IPS-11a (cell line): ENCODE measurements around the gene MYO1F.
A peak's percentile ranks its signal among the peaks of the same experiment; 100 is the strongest.
"Not testable (repeated sequence)": the region's sequence is repeated elsewhere in the genome, so short reads cannot be mapped to it uniquely, and the experiment has no call there.

ENCODE experiments used
- H3K4me3 ChIP-seq: one replicate; pipeline ENCODE4 v1.5.1; 2013; ENCODE audit warnings: low read depth, low read length, control low read depth

The MYO1F gene

DNA sequence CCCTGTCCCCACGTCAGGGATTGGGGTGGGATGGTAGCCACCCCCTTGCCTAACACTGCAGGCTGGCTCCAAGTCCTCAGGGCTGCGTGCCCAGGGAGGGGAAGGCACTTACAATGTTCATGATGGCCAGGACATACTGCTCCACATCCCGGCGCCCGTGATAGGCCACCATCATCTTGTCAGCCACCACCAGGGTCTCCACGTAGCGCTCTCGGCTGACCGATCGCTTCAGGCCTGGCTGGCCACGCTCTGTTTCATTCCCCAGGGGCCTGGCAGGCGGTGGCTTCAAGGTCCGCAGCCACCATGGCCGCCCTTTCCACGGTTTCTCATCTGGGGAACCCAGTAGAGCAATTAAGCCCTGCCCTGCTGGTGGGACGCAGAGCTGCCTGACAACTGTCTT lies 23.6 kb upstream of the MYO1F start:
- H3K4me3 ChIP-seq = no peak overlapping the region

DNA sequence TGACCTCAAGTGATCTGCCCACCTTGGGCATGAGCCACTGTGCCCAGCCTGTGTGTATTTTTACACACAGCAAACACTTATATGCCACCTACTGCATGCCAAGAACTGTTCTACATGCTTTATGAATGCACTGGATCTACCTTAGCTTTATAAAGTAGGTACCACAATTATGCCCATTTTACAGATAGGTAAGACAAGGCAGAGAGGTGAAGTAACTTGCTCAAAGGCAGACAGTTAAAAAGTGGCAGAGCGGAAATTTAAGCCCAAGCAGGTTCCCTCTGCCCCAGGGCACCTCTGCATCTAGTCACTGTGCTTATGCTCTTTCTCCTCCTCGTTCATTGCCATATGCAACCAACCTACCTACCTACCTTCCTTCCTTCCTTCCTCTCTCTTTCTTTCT lies 22.8 kb upstream of the MYO1F start:
- H3K4me3 ChIP-seq = no peak overlapping the region

DNA sequence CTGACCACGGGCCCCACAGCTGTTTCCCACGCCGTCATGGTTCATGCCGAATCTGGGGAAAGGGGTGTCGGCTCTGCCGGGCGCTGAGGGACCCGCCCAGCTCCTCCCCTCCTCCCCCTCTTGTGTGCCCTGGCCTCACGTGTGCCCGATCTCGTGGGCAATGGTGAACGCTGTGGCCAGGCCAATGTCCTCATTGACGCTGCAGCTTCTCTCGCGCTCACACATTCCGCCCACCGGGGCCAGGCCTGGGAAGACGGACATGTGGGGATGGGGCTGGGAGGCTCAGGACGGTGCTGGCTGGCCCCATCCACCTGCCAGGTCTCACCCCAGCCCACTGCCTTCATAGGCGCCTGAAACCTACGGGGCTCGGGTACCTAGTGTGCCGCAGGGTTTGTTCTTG lies 18.9 kb upstream of the MYO1F start:
- H3K4me3 ChIP-seq = no peak overlapping the region

DNA sequence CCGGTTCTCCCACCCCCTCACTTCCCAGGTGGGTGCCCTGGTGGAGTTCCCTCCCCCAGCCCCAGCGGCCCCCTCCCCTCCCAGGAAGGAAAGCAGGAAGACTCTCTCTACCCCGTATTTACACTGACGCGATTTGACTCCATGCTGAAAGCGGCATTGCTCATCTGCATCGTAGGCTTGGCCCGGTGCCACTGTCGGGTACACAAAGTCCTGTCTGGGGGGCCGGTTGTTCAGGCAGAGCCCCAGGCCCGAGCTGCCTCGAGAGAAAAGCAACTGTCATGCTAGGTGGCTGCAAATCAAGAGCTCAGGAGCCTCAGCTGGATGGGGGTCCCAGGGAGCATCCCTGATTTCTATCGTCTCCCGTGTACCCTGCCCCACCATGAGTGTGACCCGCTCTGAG lies 18.4 kb upstream of the MYO1F start:
- no peak overlapping the region for H3K4me3 ChIP-seq

DNA sequence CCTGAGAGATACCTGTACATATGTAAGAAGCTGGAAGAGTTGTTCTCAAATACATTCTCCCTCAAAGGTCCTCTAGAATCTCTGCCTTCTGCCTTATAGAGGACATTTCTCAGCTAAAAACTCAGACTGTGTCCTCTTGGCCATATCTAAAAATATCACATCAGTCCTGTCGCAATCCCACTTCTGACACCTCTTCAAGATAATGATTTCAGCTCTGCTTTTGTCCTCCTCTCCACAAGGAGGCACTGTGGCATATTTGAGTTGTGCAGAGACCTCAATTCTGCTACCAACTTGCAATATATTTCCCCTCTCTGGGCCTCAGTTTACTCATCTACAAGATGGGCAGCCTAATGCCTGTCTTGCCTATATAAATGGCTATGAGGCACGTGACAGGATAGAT lies 16.7 kb upstream of the MYO1F start:
- no peak overlapping the region for H3K4me3 ChIP-seq

DNA sequence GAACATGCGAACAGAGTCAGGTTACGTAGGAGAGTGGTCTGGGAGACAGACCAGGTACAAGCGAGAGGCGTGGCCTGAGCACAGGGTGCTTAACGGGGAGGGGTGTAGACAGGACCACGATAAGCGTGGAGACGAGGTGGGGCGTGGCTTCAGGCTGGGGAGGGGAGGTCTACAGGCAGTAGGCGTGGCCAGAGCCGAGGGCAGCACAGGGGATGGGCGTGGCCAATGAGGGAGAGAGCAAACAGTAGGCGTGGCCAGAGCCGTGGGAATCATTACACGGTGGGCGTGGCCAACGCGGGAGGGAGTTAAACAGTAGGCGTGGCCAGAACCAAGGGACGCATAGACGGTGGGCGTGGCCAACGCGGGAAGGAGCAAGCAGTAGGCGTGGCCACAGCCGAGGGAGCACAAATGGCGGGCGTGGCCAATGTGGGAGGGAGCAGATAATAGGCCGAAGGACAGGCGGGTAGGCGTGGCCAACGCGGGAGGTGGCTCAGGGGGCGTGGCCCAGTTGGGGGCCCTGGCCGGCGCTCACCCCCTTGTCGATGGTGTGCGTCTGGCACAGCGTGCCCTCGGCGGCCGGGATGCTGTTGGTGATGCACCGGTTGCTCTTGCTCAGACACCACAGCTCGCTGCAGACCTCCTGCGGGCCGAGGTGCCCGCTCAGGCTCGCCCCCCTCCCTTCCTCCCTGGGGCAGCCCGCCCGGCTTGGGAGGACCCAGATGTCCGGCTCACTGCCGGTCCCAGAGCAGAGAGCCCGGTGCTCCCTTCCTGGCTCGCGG lies 15.2 kb upstream of the MYO1F start:
- peak overlapping the region; percentile 43 for H3K4me3 ChIP-seq

DNA sequence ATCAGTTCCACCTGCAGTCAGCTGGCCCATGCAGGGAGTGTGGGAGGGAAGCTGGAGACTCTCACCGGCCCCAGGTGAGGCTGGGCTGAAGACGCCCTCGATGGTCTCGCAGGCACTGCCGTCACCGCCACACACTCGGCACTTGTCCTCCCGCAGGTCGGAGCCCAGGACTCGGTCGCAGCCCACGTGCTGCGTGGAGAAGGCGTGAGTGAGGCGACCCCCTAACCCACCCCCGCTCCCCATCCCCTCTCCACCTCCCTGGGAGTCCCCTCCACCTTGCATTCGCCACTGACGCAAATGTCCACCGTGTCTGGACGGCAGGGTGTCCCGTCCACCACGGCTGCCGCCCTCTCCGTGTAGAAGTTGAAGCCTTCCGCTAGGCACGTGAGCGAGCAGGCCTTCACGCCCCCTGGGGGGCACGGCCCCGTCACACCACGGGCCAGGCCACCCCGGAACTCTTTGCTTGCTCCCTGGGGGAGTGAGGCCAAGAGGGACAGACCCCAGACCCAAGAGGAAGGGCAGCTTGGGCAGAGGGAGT lies 12.0 kb upstream of the MYO1F start:
- no peak overlapping the region for H3K4me3 ChIP-seq

DNA sequence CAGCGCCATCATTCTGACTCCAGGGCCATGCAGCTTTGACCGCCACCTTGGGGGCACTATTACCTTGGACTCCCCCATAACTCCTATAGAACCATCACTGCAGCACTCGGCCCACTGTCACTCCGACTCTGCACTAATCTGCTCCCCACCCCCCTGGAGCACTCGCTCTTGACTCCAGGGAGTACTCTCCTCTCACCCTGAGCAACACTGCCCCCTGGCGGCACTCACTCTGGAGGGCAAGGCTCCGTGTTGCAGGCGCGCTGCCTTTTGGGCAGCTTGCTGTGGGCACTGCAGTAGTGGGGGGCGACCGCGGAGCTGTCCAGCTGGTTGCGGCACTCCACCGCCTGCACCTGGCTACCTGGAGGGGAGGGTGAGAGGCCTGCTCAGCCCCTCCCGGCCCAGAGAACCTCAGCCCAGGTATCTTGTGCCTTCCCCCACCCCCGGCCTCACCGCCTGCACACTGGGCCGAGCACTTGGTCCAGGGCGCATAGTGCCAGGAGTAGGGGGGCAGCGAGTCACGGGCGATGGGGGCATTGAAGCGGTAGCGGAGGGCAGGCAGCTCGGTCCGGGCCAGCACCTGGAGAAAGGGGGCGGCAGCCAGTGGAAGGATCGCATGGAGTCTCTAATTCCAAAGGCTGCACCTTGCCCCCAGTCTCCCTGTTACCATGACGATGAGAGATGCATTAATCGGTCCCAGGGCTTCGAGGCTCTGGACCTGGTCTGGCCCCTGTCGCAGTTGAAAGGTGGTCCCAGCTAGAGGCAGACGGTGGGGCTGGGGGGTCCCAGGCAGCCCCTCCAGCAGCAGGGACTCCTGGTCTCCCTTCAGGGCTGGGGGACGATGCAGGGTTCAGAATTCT lies 8.9 kb upstream of the MYO1F start:
- H3K4me3 ChIP-seq = no peak overlapping the region

DNA sequence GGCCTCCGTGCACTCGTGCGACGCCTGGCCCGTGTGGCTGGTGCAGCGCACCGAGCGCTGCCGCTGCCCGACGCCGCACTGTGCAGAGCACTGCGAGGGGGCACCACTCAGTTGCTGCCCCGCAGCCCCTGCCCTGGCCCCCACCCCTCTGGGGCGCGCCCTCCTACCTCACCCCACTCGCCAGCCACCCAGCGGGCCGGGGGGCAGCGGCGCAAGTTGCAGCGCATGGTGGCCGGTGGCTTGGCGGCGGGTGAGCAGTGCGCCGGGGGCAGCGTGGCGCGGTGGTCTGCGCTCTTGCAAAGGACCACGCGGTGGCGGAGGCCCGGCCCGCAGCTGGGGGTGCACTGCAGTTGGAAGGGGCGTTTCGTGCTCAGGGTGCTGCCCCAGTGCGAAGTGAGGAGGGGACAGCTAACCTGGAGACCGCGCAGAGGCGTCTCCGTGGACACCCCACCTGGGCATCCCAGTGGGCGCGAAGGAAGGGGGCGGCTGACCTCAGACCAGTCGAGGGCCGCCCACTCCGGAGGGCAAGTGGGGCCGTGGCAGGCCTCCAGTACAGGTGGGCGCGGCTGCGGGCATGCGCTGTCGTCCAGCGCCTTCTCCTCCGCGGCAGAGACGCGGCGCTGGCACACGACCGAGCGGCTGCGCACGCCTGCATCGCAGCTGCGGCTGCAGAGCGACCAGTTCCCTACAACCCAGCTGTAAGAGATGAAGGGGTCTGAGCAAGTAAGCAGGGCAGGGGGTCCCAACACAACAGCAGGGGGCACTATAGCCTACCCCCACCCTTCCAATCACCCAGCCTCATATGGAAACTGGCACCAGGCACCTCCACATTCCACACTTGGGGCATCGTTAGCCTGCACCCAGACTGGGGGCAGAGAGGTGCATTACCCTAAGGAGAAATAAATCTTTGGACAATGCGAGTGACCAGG lies 8.0 kb upstream of the MYO1F start:
- H3K4me3 ChIP-seq = no peak overlapping the region

DNA sequence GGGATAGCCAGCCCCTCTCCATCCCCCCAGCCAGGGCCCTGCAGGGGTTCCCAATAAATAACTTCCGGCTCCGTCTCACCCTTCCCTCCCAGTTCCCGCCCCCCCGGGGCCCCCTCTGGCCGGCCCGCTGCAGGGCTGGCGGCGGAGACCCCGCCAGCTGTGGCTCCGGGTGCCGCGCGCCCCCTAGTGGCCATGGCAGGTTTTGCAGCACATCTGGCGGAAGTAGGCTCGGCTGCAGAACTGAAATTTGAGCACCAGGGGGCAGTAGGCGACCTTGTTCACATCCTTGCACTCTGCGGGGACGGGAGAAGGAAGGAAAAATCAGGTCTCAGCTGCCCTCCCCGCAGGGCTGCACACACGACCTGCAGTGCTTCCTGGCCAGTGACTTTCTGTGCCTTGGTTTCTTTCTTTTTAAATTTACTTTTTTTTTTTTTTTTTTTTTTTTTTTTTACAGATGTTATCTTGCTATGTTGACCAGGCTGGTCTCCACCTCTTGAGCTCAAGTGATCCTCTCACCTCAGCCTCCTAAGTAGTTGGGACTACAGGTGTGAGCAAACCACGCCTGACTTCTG lies 3.6 kb upstream of the MYO1F start:
- no peak overlapping the region for H3K4me3 ChIP-seq

DNA sequence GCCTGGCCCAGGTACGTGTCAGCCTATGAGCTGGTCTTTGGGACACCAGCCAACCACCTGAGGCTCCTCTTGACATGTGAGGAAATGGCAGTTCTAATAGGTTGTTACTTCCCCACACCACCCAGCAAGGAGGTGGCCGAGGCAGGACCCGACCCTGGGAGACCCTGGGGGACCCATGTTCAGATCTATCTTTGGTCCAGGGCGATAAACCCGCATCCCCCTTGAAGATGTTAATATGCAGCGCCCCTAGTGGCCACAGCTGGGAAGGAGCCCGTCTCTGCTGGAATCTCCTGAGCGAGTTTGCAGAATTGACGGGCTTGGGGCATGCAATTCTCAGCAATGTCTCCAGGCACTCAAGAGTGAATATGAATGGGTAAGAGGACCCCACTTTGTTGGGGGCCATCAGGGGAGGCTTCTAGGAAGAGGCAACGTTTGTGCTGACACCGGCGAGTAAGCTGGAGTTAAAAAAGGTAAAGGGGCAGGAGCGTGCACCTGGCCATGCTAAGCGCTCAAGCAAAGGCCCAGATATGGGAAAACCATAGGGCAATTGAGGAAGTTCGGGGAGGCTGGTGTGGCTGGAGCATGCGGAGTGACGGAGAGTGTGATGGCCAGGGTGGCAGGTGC lies 1.5 kb upstream of the MYO1F start:
- H3K4me3 ChIP-seq = no peak overlapping the region

DNA sequence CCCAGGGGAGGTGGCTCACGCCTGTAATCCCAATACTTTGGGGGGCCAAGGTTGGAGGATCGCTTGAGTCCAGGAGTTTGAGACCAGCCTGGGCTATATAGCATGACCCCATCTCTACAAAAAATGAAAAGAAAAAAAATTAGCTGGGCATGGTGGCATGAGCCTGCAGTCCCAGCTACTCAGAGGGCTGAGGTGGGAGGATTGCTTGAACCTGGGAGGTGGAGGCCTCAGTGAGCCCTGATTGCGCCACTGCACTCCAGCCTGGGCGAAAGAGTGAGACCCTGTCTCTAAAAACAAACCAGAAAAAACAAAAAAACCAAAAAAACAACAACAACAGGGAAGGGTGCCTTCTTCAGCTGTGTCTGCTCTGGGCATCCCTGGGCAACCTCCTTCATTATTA lies 499 bp upstream of the MYO1F start:
- H3K4me3 ChIP-seq = no peak overlapping the region

DNA sequence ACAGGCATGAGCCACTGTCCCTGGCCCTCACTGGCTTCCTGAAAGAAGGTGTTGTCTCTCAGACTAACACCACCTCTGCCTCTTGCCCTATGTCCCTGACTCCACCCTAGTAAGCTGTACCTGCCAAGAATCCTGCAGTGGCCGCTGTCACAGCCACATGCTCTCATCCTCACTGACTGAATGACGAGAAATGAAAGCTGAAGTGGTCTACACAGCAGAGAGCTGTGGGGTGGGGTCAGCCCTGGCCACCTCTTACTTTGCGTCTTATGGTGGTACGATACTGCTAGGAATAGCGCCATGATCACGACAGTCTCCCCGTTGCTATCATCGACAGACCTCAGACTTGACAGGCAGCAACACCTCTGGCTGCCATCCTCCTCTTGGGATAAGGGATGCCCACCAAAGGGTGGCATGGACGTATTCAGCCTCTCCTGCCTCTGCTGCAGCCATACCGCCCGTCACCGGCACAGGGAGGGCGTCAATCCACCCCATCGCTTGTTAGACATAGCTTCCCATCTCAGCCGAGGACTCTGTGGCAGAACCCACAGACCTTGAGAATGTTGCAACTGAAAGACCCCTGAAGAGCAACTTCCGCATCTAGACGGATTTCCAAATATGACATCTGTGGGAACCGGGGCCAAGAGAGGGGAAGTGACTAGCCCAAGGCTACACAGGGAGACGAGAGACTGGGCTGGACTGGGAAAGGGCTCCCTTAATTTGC lies 809 bp downstream of the MYO1F start:
- H3K4me3 ChIP-seq = no peak overlapping the region

DNA sequence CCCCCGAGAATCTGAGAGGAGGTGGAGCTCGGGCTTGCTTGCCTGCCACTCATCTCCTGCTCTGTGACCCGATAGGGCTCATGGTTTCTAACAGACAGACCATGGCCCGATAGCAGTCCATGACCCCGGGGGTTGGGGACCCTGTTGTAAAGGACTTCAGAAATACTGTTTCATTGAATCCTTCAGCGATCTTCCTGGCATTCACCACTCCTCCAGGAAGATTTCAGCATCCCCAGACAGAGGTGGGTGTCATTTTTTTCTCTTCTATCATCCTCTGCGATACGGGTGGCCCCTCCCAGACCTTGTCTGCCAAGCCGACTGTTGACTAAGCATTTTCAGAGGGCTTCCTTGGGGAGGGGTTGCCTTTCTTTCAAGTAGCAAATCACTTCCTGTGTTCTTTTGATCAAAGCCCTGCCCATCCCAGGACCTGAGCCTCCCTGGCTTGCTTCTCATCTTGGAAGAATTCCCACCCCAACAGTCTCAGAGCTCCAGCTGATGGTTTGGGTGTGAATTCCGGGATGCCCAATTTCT lies 1.7 kb downstream of the MYO1F start:
- H3K4me3 ChIP-seq = no peak overlapping the region

DNA sequence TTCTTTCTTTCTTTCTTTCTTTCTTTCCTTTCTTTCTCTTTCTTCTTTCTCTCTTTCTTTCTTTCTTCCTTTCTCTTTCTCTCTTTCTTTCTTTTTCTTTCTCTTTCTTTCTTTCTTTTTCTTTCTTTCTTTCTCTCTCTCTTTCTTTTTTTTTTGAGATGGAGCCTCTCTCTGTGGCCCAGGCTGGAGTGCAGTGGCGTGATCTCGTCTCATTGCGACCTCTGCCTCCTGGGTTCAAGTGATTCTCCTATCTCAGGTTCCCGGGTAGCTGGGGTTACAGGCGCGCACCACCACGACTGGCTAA lies 2.7 kb downstream of the MYO1F start:
- not testable (repeated sequence) for H3K4me3 ChIP-seq

DNA sequence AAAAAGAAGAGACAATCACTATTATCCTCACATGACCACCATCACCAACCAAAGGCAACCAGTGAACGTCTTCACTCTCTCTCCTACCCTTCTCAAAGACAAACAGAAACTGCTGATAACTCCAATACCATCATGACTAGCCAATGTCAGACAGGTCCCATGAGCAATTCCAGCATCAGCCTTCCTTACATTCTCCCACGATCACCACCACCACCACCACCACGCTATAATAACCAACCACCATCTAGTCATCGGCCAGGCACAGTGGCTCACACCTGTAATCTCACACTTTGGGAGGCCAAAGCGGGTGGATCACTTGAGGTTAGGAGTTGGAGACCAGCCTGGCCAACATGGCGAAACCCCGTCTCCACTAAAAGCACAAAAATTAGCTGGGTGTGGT lies 3.9 kb downstream of the MYO1F start:
- no peak overlapping the region for H3K4me3 ChIP-seq

DNA sequence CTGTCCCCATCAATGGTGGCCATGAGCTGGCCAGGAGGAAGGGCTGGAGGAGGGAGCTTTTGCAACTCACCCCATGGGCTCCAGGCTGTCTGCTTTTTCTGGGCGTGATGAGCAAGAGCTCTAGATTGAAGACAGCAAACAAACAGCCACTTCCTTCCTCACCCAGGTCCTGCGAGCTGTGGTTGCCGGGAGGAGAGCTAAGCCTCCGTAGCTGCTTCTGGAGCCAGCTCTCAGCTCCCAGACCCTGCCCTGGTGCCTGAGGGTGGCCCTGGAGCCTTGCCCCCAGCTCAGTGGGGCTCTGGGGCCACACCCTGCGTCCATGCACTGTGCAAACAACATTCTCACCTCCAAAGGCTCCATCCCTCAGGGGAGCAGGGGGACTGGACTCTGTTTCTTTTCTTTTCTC lies 6.2 kb downstream of the MYO1F start:
- no peak overlapping the region for H3K4me3 ChIP-seq

DNA sequence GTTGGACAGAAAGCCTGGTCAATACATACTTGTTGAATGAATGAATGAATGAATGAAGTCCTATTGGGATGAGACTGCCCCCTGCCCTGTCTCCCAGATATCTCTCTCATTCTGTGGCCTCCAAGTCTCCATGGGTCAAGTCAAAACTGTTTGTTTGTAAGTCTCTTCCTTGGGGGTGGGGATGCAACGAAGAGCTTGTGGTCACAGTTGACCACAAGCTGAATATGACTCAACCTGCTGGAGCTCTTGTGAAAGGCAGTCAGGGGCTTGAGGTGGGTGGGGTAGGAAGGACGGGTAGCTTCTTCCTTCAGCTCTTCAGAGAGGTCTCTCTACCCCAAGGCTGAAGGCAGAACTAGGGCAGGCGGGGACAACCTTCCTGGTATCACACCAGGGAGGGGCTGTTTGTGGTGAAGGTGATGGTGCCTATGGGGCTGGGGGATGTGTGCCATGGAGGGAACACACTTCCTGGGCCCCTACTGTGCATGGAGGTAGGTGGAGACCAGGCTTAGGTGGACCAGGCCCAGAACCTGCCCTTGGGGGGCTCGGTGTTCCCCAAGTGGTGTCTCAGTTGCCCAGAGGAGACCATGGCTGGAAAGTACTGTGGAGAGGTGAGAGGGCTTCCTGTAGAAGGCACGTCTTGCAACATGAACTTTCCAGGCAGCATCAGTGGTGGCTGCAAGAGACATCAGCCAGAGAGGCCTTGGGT lies 8.0 kb downstream of the MYO1F start:
- no peak overlapping the region for H3K4me3 ChIP-seq
